Liver (tissue), 9 donors: ENCODE results near the gene PAXX. TPM values are rescaled to one million over a fixed set of nuclear protein-coding genes. Genes with fewer than 3 reads are reported as not detected.

ENCODE experiments used
- DNase-seq: peaks from one replicate; pipeline ENCODE4 v3.0.0-alpha.2; 2017; ENCODE audit warnings: low spot score
- H3K27ac ChIP-seq, 2 donors: one replicate each; pipeline ENCODE4 v1.7.0; 2013; ENCODE audit warnings: inconsistent platforms in 2 of 2, low read length in 2 of 2, control low read depth in 1 of 2, low read depth in 1 of 2, mild to moderate bottlenecking in 1 of 2
- H3K27me3 ChIP-seq, 4 donors: one replicate each; pipeline versions ENCODE4 v1.6.1 to v1.7.0; 2013; ENCODE audit warnings: low read length in 3 of 4, inconsistent platforms in 1 of 4, mild to moderate bottlenecking in 1 of 4, moderate library complexity in 1 of 4; ENCODE audit not compliant: control insufficient read depth in 4 of 4, insufficient read depth in 4 of 4
- H3K36me3 ChIP-seq, 4 donors: one replicate each; pipeline versions ENCODE4 v1.6.1 to v1.7.0; 2013; ENCODE audit warnings: low read length in 3 of 4, mild to moderate bottlenecking in 3 of 4, low read depth in 1 of 4, moderate library complexity in 1 of 4; ENCODE audit not compliant: control insufficient read depth in 4 of 4, insufficient read depth in 3 of 4
- H3K4me1 ChIP-seq, 4 donors: one replicate each; pipeline versions ENCODE4 v1.6.1 to v1.7.0; 2013; ENCODE audit warnings: low read length in 3 of 4, mild to moderate bottlenecking in 3 of 4, moderate library complexity in 1 of 4; ENCODE audit not compliant: control insufficient read depth in 4 of 4, insufficient read depth in 4 of 4
- H3K4me3 ChIP-seq, 3 donors: one replicate each; pipeline versions ENCODE4 v1.6.1 to v1.7.0; 2013; ENCODE audit warnings: low read length in 3 of 3, control low read depth in 1 of 3, low read depth in 1 of 3, mild to moderate bottlenecking in 1 of 3
- H3K9ac ChIP-seq, 2 donors: one replicate each; pipeline ENCODE4 v1.7.0; 2013; ENCODE audit warnings: low read length in 2 of 2, mild to moderate bottlenecking in 2 of 2, moderate library complexity in 2 of 2, control low read depth in 1 of 2, low read depth in 1 of 2
- H3K9me3 ChIP-seq, 4 donors: one replicate each; pipeline versions ENCODE4 v1.6.1 to v1.7.0; 2013; ENCODE audit warnings: low read length in 3 of 4; ENCODE audit not compliant: control insufficient read depth in 4 of 4
- ATF3 ChIP-seq: IDR thresholded peaks from 2 replicates; pipeline ENCODE4 v1.6.1; 2016; ENCODE audit warnings: antibody characterized with exemption
- CTCF ChIP-seq: fragments of 150-350 bp; IDR thresholded peaks from 2 replicates; pipeline ENCODE4 v1.5.1; 2017; ENCODE audit warnings: improper control_type of control experiment, low read depth, low read length; ENCODE audit not compliant: missing input control
- EGR1 ChIP-seq, 2 donors: IDR thresholded peaks; 2 replicates each; pipeline ENCODE4 v1.6.1; 2016 to 2018; ENCODE audit warnings: antibody characterized with exemption in 2 of 2, low read depth in 2 of 2
- FOXA1 ChIP-seq: IDR thresholded peaks from 2 replicates; pipeline ENCODE4 v1.6.1; 2016; ENCODE audit warnings: antibody characterized with exemption
- FOXA2 ChIP-seq: IDR thresholded peaks from 2 replicates; pipeline ENCODE4 v1.6.1; 2016; ENCODE audit warnings: antibody characterized with exemption
- GABPA ChIP-seq, 2 donors: IDR thresholded peaks in 1 of 2; conservative IDR thresholded peaks in 1 of 2; 2 replicates each; pipeline ENCODE4 v1.6.1; 2016; ENCODE audit warnings: antibody characterized with exemption in 2 of 2, mild to moderate bottlenecking in 1 of 2, moderate library complexity in 1 of 2
- HNF4A ChIP-seq, 2 donors: conservative IDR thresholded peaks; 2 replicates each; pipeline ENCODE4 v1.6.1; 2016; ENCODE audit warnings: antibody characterized with exemption in 2 of 2, mild to moderate bottlenecking in 2 of 2
- HNF4G ChIP-seq: IDR thresholded peaks from 2 replicates; pipeline ENCODE4 v1.6.1; 2016; ENCODE audit warnings: antibody characterized with exemption
- JUND ChIP-seq, 2 donors: IDR thresholded peaks; 2 replicates each; pipeline ENCODE4 v1.6.1; 2016; ENCODE audit warnings: antibody characterized with exemption in 2 of 2
- MAX ChIP-seq: IDR thresholded peaks from 2 replicates; pipeline ENCODE4 v1.6.1; 2016; ENCODE audit warnings: antibody characterized with exemption
- NR2F2 ChIP-seq: IDR thresholded peaks from 2 replicates; pipeline ENCODE4 v1.6.1; 2016; ENCODE audit warnings: antibody characterized with exemption
- RAD21 ChIP-seq, 2 donors: IDR thresholded peaks; 2 replicates each; pipeline ENCODE4 v1.6.1; 2016; ENCODE audit warnings: antibody characterized with exemption in 2 of 2, mild to moderate bottlenecking in 2 of 2
- REST ChIP-seq: IDR thresholded peaks from 2 replicates; pipeline ENCODE4 v1.6.1; 2016; ENCODE audit warnings: antibody characterized with exemption, mild to moderate bottlenecking
- RXRA ChIP-seq, 2 donors: IDR thresholded peaks; 2 replicates each; pipeline ENCODE4 v1.6.1; 2017 to 2018; ENCODE audit warnings: antibody characterized with exemption in 2 of 2, mild to moderate bottlenecking in 1 of 2
- SP1 ChIP-seq: IDR thresholded peaks from 2 replicates; pipeline ENCODE4 v1.6.1; 2018; ENCODE audit warnings: antibody characterized with exemption, mild to moderate bottlenecking
- TAF1 ChIP-seq: conservative IDR thresholded peaks from 2 replicates; pipeline ENCODE4 v1.6.1; 2016; ENCODE audit warnings: antibody characterized with exemption, mild to moderate bottlenecking
- YY1 ChIP-seq: IDR thresholded peaks from 2 replicates; pipeline ENCODE4 v1.6.1; 2016; ENCODE audit warnings: antibody characterized with exemption, mild to moderate bottlenecking
- ZBTB33 ChIP-seq: IDR thresholded peaks from 2 replicates; pipeline ENCODE4 v1.6.1; 2016; ENCODE audit warnings: antibody characterized with exemption
- WGBS: extraction: QIAGEN DNeasy Blood & Tissue Kit; methylation state at CpG from one replicate; pipeline ENCODE4 v1.1.7; 2013; 5-methylcytosine and 5-hydroxymethylcytosine counted together
- polyA plus RNA-seq, 2 donors: library from polyadenylated mRNA; stranded (reverse) in 1 of 2; unstranded in 1 of 2; fragments of 200-250 nt in 1 of 2; fragments of >200 nt in 1 of 2; fragmentation: Nextera tagmentation in 1 of 2; extraction: Ambion mirVana in 1 of 2; gene quantifications; one replicate each; pipeline versions ENCODE4 v1.2.1 to v1.2.3, GENCODE V29; 2013 to 2015
- total RNA-seq, 2 donors: library from RNA; depleted of rRNA; stranded (reverse); fragments of >200 nt; gene quantifications; one replicate each; pipeline ENCODE4 v1.2.3, GENCODE V29; 2014
- donor health status: healthy.
- donor health status: healthy.
- donor health status: healthy.
- donor health status: healthy.
- donor health status: healthy.

PAXX gene
- total and polyA plus RNA-seq, 4 donors = 7.3 to 34.1 (median 19.2) TPM

- WGBS = 95% methylated on average over 25 of the region's 25 CpGs
- H3K4me1 ChIP-seq = peaks cover 0 to 10% (median under 1%) of the 10 kb centered on the region in 4 donors
- TF ChIP-seq MAX (no peak), ATF3 (no peak), HNF4A (conservative IDR thresholded peaks at IDR 0.05) (no peak), JUND (IDR thresholded peaks at IDR 0.05) (no peak), YY1 (no peak), TAF1 (no peak), REST (no peak), RXRA (IDR thresholded peaks at IDR 0.05) (no peak), SP1 (no peak), FOXA1 (no peak), EGR1 (IDR thresholded peaks at IDR 0.05; ENCODE audit: low read depth in 2 of 2) (no peak), GABPA (IDR thresholded peaks at IDR 0.05 in 1 of 2, conservative IDR thresholded peaks at IDR 0.05 in 1 of 2) (no peak), NR2F2 (no peak), CTCF (no peak), HNF4G (no peak), RAD21 (IDR thresholded peaks at IDR 0.05) (no peak), FOXA2 (no peak), ZBTB33 (no peak)
- DNase-seq = no peak
- no peaks in the 10 kb centered on the region for H3K27me3 ChIP-seq
- H3K4me3 ChIP-seq = no peak overlapping the region
- no peak overlapping the region for H3K27ac ChIP-seq
- no peak overlapping the region for H3K9ac ChIP-seq
- H3K9me3 ChIP-seq = no peaks in the 10 kb centered on the region
- no peaks in the 10 kb centered on the region for H3K36me3 ChIP-seq
Measured at GRCh38 chr9:136954270-136955083, 37.7 kb upstream of the PAXX start.
